Mesendoderm (in vitro differentiated cells): ENCODE results near the gene ZNF264.
"Not testable (repeated sequence)": the region's sequence is repeated elsewhere in the genome, so short reads cannot be mapped to it uniquely, and the experiment has no call there.

Experiments
- DNase-seq: peaks from one replicate; pipeline ENCODE4 v3.0.0; 2013
- H2AK5ac ChIP-seq: 2 replicates; pipeline ENCODE4 v1.6.1; 2013; ENCODE audit warnings: low read length, inconsistent platforms
- H2BK120ac ChIP-seq: 2 replicates; pipeline ENCODE4 v1.6.1; 2013; ENCODE audit warnings: low read depth, mild to moderate bottlenecking, low read length, moderate library complexity, mixed read lengths
- H2BK15ac ChIP-seq: replicated peaks from 2 replicates; pipeline ENCODE4 v1.6.1; 2013; ENCODE audit warnings: low read depth, mild to moderate bottlenecking, moderate library complexity
- H2BK5ac ChIP-seq: 2 replicates; pipeline ENCODE4 v1.6.1; 2013; ENCODE audit warnings: low read length, inconsistent platforms
- H3K18ac ChIP-seq: 2 replicates; pipeline ENCODE4 v1.6.1; 2013; ENCODE audit warnings: mild to moderate bottlenecking, low read length, mixed read lengths
- H3K23ac ChIP-seq: one replicate; pipeline ENCODE4 v1.6.1; 2013; ENCODE audit warnings: low read length
- H3K27ac ChIP-seq: 2 replicates; pipeline ENCODE4 v1.5.1; 2013; ENCODE audit warnings: low read depth, mild to moderate bottlenecking, inconsistent platforms, low read length, moderate library complexity
- H3K27me3 ChIP-seq: 2 replicates; pipeline ENCODE4 v1.6.1; 2013; ENCODE audit warnings: low read length, control low read depth, mild to moderate bottlenecking, inconsistent platforms; ENCODE audit not compliant: insufficient read depth, poor library complexity
- H3K36me3 ChIP-seq: 2 replicates; pipeline ENCODE4 v1.6.1; 2013; ENCODE audit warnings: low read length, inconsistent platforms; ENCODE audit not compliant: control insufficient read depth, insufficient read depth
- H3K4ac ChIP-seq: one replicate; pipeline ENCODE4 v1.6.1; 2013; ENCODE audit warnings: low read depth, mild to moderate bottlenecking, low read length, moderate library complexity
- H3K4me1 ChIP-seq: 2 replicates; pipeline ENCODE4 v1.6.1; 2013; ENCODE audit warnings: low read depth, low read length, inconsistent platforms; ENCODE audit not compliant: control insufficient read depth
- H3K4me2 ChIP-seq: 2 replicates; pipeline ENCODE4 v1.6.1; 2013; ENCODE audit warnings: low read length
- H3K4me3 ChIP-seq: 2 replicates; pipeline ENCODE4 v1.5.1; 2013; ENCODE audit warnings: mild to moderate bottlenecking, low read length
- H3K56ac ChIP-seq: one replicate; pipeline ENCODE4 v1.6.1; 2013; ENCODE audit warnings: low read length
- H3K79me1 ChIP-seq: 2 replicates; pipeline ENCODE4 v1.6.1; 2013; ENCODE audit warnings: low read length, inconsistent platforms
- H3K79me2 ChIP-seq: 2 replicates; pipeline ENCODE4 v1.6.1; 2013; ENCODE audit warnings: mild to moderate bottlenecking, low read length; ENCODE audit not compliant: control insufficient read depth, insufficient read depth
- H3K9ac ChIP-seq: 2 replicates; pipeline ENCODE4 v1.6.1; 2013; ENCODE audit warnings: low read length, inconsistent platforms
- H4K5ac ChIP-seq: one replicate; pipeline ENCODE4 v1.6.1; 2013; ENCODE audit warnings: low read length
- H4K8ac ChIP-seq: one replicate; pipeline ENCODE4 v1.6.1; 2013; ENCODE audit warnings: low read depth, mild to moderate bottlenecking, control low read depth, low read length, moderate library complexity
- WGBS: extraction: QIAGEN DNeasy Blood & Tissue Kit; methylation state at CpG from one replicate; pipeline ENCODE4 v1.1.7; 2013; ENCODE audit warnings: low lambda C conversion rate, missing lambda C conversion rate; ENCODE audit not compliant: insufficient coverage; ENCODE audit errors: extremely low coverage; 5-methylcytosine and 5-hydroxymethylcytosine counted together

ZNF264 gene

GRCh38 chr19:57245959-57246358 lies 54.7 kb downstream of the ZNF264 start:
- Histone ChIP-seq H3K23ac (no peak overlapping the region), H3K79me1 (peaks cover 11% of the 10 kb centered on the region), H3K9ac (no peak overlapping the region), H4K8ac (no peak overlapping the region), H3K18ac (no peak overlapping the region), H3K79me2 (peaks cover 22% of the 10 kb centered on the region), H2BK5ac (no peak overlapping the region), H3K27me3 (no peaks in the 10 kb centered on the region), H3K56ac (no peak overlapping the region), H3K4me1 (no peaks in the 10 kb centered on the region), H2BK15ac (no peak overlapping the region), H3K36me3 (no peaks in the 10 kb centered on the region), H2AK5ac (no peak overlapping the region), H3K4me2 (no peak overlapping the region), H4K5ac (no peak overlapping the region), H3K4ac (no peak overlapping the region), H2BK120ac (no peak overlapping the region), H3K4me3 (no peak overlapping the region), H3K27ac (no peak overlapping the region)
- DNase-seq: no peak
- no CpG with 5 or more reads among the region's 6 CpGs for WGBS

GRCh38 chr19:57248646-57249045 lies 57.3 kb downstream of the ZNF264 start:
- Histone ChIP-seq H3K27me3 (no peaks in the 10 kb centered on the region), H3K23ac (no peak overlapping the region), H2AK5ac (no peak overlapping the region), H3K4me2 (no peak overlapping the region), H2BK5ac (no peak overlapping the region), H3K9ac (no peak overlapping the region), H2BK120ac (no peak overlapping the region), H3K4ac (no peak overlapping the region), H3K79me1 (peaks cover 1% of the 10 kb centered on the region), H3K4me1 (no peaks in the 10 kb centered on the region), H3K36me3 (peaks cover 2% of the 10 kb centered on the region), H3K4me3 (no peak overlapping the region), H3K56ac (no peak overlapping the region), H3K79me2 (no peaks in the 10 kb centered on the region), H4K8ac (no peak overlapping the region), H3K18ac (no peak overlapping the region), H4K5ac (no peak overlapping the region), H3K27ac (no peak overlapping the region), H2BK15ac (no peak overlapping the region)
- no peak for DNase-seq
- no CpG with 5 or more reads among the region's 6 CpGs for WGBS

GRCh38 chr19:57249329-57249728 lies 58.0 kb downstream of the ZNF264 start:
- no peak overlapping the region for H3K4ac ChIP-seq
- H3K27me3 ChIP-seq: no peaks in the 10 kb centered on the region
- H3K56ac ChIP-seq: no peak overlapping the region
- no peak overlapping the region for H2AK5ac ChIP-seq
- H4K5ac ChIP-seq: no peak overlapping the region
- H3K9ac ChIP-seq: no peak overlapping the region
- no peaks in the 10 kb centered on the region for H3K4me1 ChIP-seq
- H2BK15ac ChIP-seq: no peak overlapping the region
- DNase-seq: no peak
- H2BK5ac ChIP-seq: no peak overlapping the region
- H3K4me2 ChIP-seq: no peak overlapping the region
- no CpG with 5 or more reads among the region's 1 CpG for WGBS
- no peak overlapping the region for H3K23ac ChIP-seq
- H2BK120ac ChIP-seq: no peak overlapping the region
- no peak overlapping the region for H3K18ac ChIP-seq
- no peak overlapping the region for H3K4me3 ChIP-seq
- H3K36me3 ChIP-seq: peaks cover 2% of the 10 kb centered on the region
- no peaks in the 10 kb centered on the region for H3K79me2 ChIP-seq
- H3K27ac ChIP-seq: no peak overlapping the region
- no peak overlapping the region for H4K8ac ChIP-seq
- H3K79me1 ChIP-seq: peaks cover 1% of the 10 kb centered on the region

GRCh38 chr19:57253767-57254166 lies 62.5 kb downstream of the ZNF264 start:
- H2BK120ac ChIP-seq, H3K4ac ChIP-seq, H3K27me3 ChIP-seq, H3K36me3 ChIP-seq, H4K5ac ChIP-seq, H3K4me3 ChIP-seq, H3K4me2 ChIP-seq, H2AK5ac ChIP-seq, H3K23ac ChIP-seq, H2BK15ac ChIP-seq, H3K56ac ChIP-seq, H3K79me1 ChIP-seq, H2BK5ac ChIP-seq, H3K9ac ChIP-seq, H3K79me2 ChIP-seq, H3K4me1 ChIP-seq, H4K8ac ChIP-seq, H3K27ac ChIP-seq, DNase-seq, H3K18ac ChIP-seq: not testable (repeated sequence)
- no CpG with 5 or more reads among the region's 11 CpGs for WGBS

- peaks cover 5% of the 10 kb centered on the region for H3K4me1 ChIP-seq
- no CpG with 5 or more reads among the region's 3 CpGs for WGBS
Observed at GRCh38 chr19:57262044-57262443, 70.7 kb downstream of the ZNF264 start.

GRCh38 chr19:57263244-57263741 lies 72.0 kb downstream of the ZNF264 start:
- Histone ChIP-seq H2BK120ac (no peak overlapping the region), H3K4me3 (no peak overlapping the region), H2BK5ac (no peak overlapping the region), H3K4me2 (no peak overlapping the region), H3K36me3 (no peaks in the 10 kb centered on the region), H3K23ac (no peak overlapping the region), H3K18ac (no peak overlapping the region), H3K27ac (no peak overlapping the region), H3K56ac (no peak overlapping the region), H3K27me3 (no peaks in the 10 kb centered on the region), H2BK15ac (no peak overlapping the region), H3K4me1 (peaks cover 5% of the 10 kb centered on the region), H3K4ac (no peak overlapping the region), H4K8ac (no peak overlapping the region), H4K5ac (no peak overlapping the region), H3K79me2 (no peaks in the 10 kb centered on the region), H3K9ac (no peak overlapping the region), H2AK5ac (no peak overlapping the region), H3K79me1 (peaks cover 3% of the 10 kb centered on the region)
- no CpG with 5 or more reads among the region's 1 CpG for WGBS
- no peak for DNase-seq

More at GRCh38 chr19:57262044-57262443, 70.7 kb downstream of the ZNF264 start:
- Histone ChIP-seq H2BK120ac (no peak overlapping the region), H3K4ac (no peak overlapping the region), H2BK5ac (no peak overlapping the region), H3K56ac (no peak overlapping the region), H3K27ac (no peak overlapping the region), H4K5ac (no peak overlapping the region), H3K18ac (no peak overlapping the region), H3K27me3 (no peaks in the 10 kb centered on the region), H3K23ac (no peak overlapping the region), H2AK5ac (no peak overlapping the region), H3K4me2 (no peak overlapping the region), H2BK15ac (no peak overlapping the region), H3K9ac (no peak overlapping the region), H4K8ac (no peak overlapping the region), H3K79me1 (peaks cover 3% of the 10 kb centered on the region), H3K4me3 (no peak overlapping the region), H3K36me3 (no peaks in the 10 kb centered on the region), H3K79me2 (no peaks in the 10 kb centered on the region)
- no peak for DNase-seq
